ENCODE results near the gene INO80B. TPM values are rescaled to one million over a fixed set of nuclear protein-coding genes. Genes with fewer than 3 reads are reported as not detected.
"Not testable (repeated sequence)": the region's sequence is repeated elsewhere in the genome, so short reads cannot be mapped to it uniquely, and the experiment has no call there.

INO80B gene
- total RNA-seq, 1 experiment from 2014 or later = 24.0 TPM

DNA sequence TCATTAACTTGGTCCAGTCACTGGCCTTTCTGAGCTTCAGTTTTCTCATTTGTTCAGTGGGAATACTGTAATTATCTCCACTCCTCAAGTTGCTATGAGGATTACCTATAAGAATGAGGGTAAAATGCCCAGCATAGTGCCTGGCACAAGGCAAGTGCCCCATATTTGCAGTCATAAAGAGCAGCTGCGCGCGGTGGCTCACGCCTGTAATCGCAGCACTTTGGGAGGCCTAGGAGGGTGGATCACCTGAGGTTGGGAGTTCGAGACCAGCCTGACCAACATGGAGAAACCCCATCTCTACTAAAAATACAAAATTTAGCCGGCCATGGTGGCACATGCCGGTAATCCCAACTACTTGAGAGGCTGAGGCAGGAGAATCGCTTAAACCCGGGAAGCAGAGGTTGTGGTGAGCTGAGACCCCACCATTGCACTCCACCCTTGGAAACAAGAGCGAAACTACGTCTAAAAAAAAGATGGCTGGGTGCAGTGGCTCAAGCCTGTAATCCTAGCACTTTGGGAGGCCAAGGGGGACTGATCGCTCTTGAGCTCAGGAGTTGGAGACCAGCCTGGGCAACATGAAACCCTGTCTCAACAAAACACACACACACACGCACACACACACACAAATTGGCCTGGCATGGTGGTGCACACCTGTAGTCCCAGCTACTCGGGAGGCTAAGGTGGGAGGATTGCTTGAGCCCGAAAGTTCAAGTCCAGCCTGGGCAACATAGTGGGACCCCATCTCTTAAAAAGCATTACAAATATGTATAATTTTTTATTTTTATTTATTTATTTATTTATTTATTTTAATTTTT is 12.2 kb upstream of the INO80B start:
- H3K9ac ChIP-seq (ENCODE audit: low read length) = peak overlapping the region; percentile 78
- H3K27ac ChIP-seq (ENCODE audit: low read depth, low read length) = peak overlapping the region; percentile 99
- intact Hi-C loops (cut with micrococcal nuclease); BruUV-seq (replicated peaks); DNase-seq (ENCODE audit: low read depth, low spot score); H3K9me2 ChIP-seq (ENCODE audit: insufficient read depth); CTCF ChIA-PET; H3K9me3 ChIP-seq (ENCODE audit: control insufficient read depth in 1 of 2, insufficient read depth in 1 of 2, low read depth in 1 of 2, low read length in 2 of 2); H3K27me3 ChIP-seq (ENCODE audit: insufficient read depth, low read length); H4K20me1 ChIP-seq (ENCODE audit: insufficient read depth): not testable (repeated sequence)
- H3K4me2 ChIP-seq (ENCODE audit: low read length) = peak overlapping the region; percentile 91
- peaks cover 31% of the 10 kb centered on the region for H3K79me2 ChIP-seq (ENCODE audit: insufficient read depth, low read length)
- H3K4me3 ChIP-seq (replicated peaks in 1 of 2; ENCODE audit: low read depth in 1 of 2, low read length in 2 of 2) = peak overlapping the region; percentile 66 to 69
- POLR2A ChIA-PET = interaction anchor here (0.6 to 3.0 kb wide), 9 partner anchors 9 to 62 kb away, joined by 3 to 13 read pairs (median 4); partner anchors contain the start of genes DCTN1, INO80B and WBP1
- RAD21 ChIA-PET (ENCODE audit: low non-redundant PET in 1 of 2, low total read pairs in 2 of 2, uncharacterized antibody in 2 of 2, unreplicated experiment in 2 of 2) = interaction anchor here in 1 of 2 experiments (0.7 kb wide), 1 partner anchor 16 kb away, joined by 3 read pairs; the partner anchor contains the start of gene WBP1
- H3K36me3 ChIP-seq (ENCODE audit: control insufficient read depth in 1 of 2, insufficient read depth in 2 of 2, low read length in 2 of 2) = peaks cover 0 to 11% of the 10 kb centered on the region in 2 experiments; a peak in 1 of 4 replicates
- peaks cover 29 to 47% of the 10 kb centered on the region in 2 experiments for H3K4me1 ChIP-seq (ENCODE audit: control insufficient read depth in 1 of 2, insufficient read depth in 2 of 2, low read length in 2 of 2)
- H2AFZ ChIP-seq (ENCODE audit: low read depth, low read length, poor library complexity, severe bottlenecking) = peak overlapping the region; percentile 13
- peak; percentile 10 for ATAC-seq

DNA sequence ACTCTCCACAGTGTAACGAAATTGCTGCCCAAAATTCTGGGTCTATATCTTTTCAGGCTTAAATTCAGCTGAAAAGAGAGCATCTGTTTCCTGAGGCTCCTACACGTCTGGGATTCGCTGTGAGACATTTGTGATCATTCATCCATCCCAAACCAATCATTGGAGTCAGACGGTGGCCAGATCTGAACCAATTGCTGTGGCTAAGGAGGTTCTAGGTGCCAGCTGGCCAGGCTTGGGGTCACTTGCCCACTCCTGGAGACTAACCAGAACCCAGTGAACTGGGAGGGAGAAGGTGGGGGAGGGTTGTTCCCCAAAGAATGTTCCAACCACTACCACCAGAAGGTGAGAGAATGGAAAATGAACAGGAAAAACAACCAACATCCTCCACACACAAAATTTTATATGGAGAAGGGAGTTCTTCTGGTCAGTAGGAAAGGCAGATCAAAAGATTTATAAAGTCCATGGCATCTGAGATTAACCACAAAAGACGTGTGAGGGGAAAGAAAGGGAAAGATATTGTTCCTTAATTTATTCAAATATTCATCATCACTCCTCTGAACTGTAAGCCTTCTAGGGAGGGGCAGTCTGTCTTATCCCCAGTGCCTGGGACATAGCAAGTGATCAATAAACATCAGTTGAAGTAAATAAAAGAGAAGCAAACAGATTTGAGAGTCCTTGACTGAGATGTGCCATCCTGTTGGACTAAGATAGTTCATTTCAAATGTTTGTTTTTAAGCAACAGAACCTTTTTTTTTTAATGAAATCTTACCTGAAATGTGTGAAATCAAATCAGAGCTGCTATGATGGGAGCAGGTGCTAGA is 10.2 kb upstream of the INO80B start:
- ATAC-seq (no peak), DNase-seq (ENCODE audit: low read depth, low spot score) (no peak)
- H3K9ac ChIP-seq (ENCODE audit: low read length) = no peak overlapping the region; the same call in 1 of the 2 replicates
- H3K4me1 ChIP-seq (ENCODE audit: control insufficient read depth in 1 of 2, insufficient read depth in 2 of 2, low read length in 2 of 2) = peaks cover 25 to 38% of the 10 kb centered on the region in 2 experiments
- ChIA-PET POLR2A (interaction anchor here (0.6 to 3.0 kb wide), 2 partner anchors 10 to 13 kb away, joined by 3 to 13 read pairs; partner anchors contain the start of genes INO80B and WBP1), RAD21 (ENCODE audit: low non-redundant PET in 1 of 2, low total read pairs in 2 of 2, uncharacterized antibody in 2 of 2, unreplicated experiment in 2 of 2) (no interaction called here), CTCF (no interaction called here)
- intact Hi-C loops (cut with micrococcal nuclease) = no loop called here
- no peak overlapping the region for H3K4me3 ChIP-seq (replicated peaks in 1 of 2; ENCODE audit: low read depth in 1 of 2, low read length in 2 of 2)
- no peaks in the 10 kb centered on the region for H3K27me3 ChIP-seq (ENCODE audit: insufficient read depth, low read length)
- H3K79me2 ChIP-seq (ENCODE audit: insufficient read depth, low read length) = peaks cover 10% of the 10 kb centered on the region
- H3K9me2 ChIP-seq (ENCODE audit: insufficient read depth) = no peaks in the 10 kb centered on the region
- no peak overlapping the region for H3K27ac ChIP-seq (ENCODE audit: low read depth, low read length)
- no TSS peak for BruUV-seq (replicated peaks)
- peak overlapping the region; percentile 13 for H2AFZ ChIP-seq (ENCODE audit: low read depth, low read length, poor library complexity, severe bottlenecking)
- H3K4me2 ChIP-seq (ENCODE audit: low read length) = peak overlapping the region; percentile 61
- H3K36me3 ChIP-seq (ENCODE audit: control insufficient read depth in 1 of 2, insufficient read depth in 2 of 2, low read length in 2 of 2) = no peaks in the 10 kb centered on the region
- no peaks in the 10 kb centered on the region; the same call in 1 of the 2 replicates for H4K20me1 ChIP-seq (ENCODE audit: insufficient read depth)
- H3K9me3 ChIP-seq (ENCODE audit: control insufficient read depth in 1 of 2, insufficient read depth in 1 of 2, low read depth in 1 of 2, low read length in 2 of 2) = no peaks in the 10 kb centered on the region
- TF ChIP-seq, protein P1, sequence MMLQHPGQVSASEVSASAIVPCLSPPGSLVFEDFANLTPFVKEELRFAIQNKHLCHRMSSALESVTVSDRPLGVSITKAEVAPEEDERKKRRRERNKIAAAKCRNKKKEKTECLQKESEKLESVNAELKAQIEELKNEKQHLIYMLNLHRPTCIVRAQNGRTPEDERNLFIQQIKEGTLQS (IDR thresholded peaks at IDR 0.05) = no peak
- TF ChIP-seq SRF (IDR thresholded peaks at IDR 0.05; ENCODE audit: low read depth) (no peak), SIN3A (IDR thresholded peaks at IDR 0.05; ENCODE audit: low read depth) (no peak), POLR2AphosphoS5 (IDR thresholded peaks at IDR 0.05; ENCODE audit: low read depth, low read length) (no peak), POLR2A (IDR thresholded peaks at IDR 0.05; ENCODE audit: borderline replicate concordance, extremely low read depth, insufficient read depth, insufficient read length) (no peak), EGR1 (IDR thresholded peaks at IDR 0.05; ENCODE audit: low read depth) (no peak), ELF1 (IDR thresholded peaks at IDR 0.05; ENCODE audit: borderline replicate concordance, low read depth) (no peak), TCF7L2 (IDR thresholded peaks at IDR 0.05; ENCODE audit: borderline replicate concordance, extremely low read depth, insufficient read depth, insufficient read length) (no peak), RAD21 (IDR thresholded peaks at IDR 0.05; ENCODE audit: low read depth) (no peak)
- TF ChIP-seq, protein P2, sequence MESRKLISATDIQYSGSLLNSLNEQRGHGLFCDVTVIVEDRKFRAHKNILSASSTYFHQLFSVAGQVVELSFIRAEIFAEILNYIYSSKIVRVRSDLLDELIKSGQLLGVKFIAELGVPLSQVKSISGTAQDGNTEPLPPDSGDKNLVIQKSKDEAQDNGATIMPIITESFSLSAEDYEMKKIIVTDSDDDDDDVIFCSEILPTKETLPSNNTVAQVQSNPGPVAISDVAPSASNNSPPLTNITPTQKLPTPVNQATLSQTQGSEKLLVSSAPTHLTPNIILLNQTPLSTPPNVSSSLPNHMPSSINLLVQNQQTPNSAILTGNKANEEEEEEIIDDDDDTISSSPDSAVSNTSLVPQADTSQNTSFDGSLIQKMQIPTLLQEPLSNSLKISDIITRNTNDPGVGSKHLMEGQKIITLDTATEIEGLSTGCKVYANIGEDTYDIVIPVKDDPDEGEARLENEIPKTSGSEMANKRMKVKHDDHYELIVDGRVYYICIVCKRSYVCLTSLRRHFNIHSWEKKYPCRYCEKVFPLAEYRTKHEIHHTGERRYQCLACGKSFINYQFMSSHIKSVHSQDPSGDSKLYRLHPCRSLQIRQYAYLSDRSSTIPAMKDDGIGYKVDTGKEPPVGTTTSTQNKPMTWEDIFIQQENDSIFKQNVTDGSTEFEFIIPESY (IDR thresholded peaks at IDR 0.05; ENCODE audit: extremely low read depth, insufficient replicate concordance, low read length) = no peak
- TF ChIP-seq, protein P3, sequence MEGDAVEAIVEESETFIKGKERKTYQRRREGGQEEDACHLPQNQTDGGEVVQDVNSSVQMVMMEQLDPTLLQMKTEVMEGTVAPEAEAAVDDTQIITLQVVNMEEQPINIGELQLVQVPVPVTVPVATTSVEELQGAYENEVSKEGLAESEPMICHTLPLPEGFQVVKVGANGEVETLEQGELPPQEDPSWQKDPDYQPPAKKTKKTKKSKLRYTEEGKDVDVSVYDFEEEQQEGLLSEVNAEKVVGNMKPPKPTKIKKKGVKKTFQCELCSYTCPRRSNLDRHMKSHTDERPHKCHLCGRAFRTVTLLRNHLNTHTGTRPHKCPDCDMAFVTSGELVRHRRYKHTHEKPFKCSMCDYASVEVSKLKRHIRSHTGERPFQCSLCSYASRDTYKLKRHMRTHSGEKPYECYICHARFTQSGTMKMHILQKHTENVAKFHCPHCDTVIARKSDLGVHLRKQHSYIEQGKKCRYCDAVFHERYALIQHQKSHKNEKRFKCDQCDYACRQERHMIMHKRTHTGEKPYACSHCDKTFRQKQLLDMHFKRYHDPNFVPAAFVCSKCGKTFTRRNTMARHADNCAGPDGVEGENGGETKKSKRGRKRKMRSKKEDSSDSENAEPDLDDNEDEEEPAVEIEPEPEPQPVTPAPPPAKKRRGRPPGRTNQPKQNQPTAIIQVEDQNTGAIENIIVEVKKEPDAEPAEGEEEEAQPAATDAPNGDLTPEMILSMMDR (IDR thresholded peaks at IDR 0.05 in 2 of 3, conservative IDR thresholded peaks at IDR 0.05 in 1 of 3; ENCODE audit: borderline replicate concordance in 1 of 3, insufficient read depth in 1 of 3, low read depth in 2 of 3, low read length in 2 of 3) = no peak
- TF ChIP-seq, protein P4, sequence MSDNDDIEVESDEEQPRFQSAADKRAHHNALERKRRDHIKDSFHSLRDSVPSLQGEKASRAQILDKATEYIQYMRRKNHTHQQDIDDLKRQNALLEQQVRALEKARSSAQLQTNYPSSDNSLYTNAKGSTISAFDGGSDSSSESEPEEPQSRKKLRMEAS (IDR thresholded peaks at IDR 0.05) = no peak

Data from HCT116 (cell line).